Fibroblast of lung (primary cell): ENCODE data around the gene MYOZ2.

ENCODE experiments used
- CTCF ChIP-seq, 2 donors: IDR thresholded peaks in 1 of 2; conservative IDR thresholded peaks in 1 of 2; 1 replicate in 1 of 2; 2 replicates in 1 of 2; pipeline ENCODE4 v1.5.1; 2011 to 2012; ENCODE audit warnings: low read length in 2 of 2, control low read depth in 1 of 2, inconsistent platforms in 1 of 2, low read depth in 1 of 2, mild to moderate bottlenecking in 1 of 2
- EZH2 ChIP-seq: IDR thresholded peaks from 2 replicates; pipeline ENCODE4 v1.5.1; 2012; ENCODE audit warnings: low read length, control low read depth, mild to moderate bottlenecking; ENCODE audit errors: missing control alignments

- TF ChIP-seq CTCF (conservative IDR thresholded peaks at IDR 0.05 in 1 of 2, IDR thresholded peaks at IDR 0.05 in 1 of 2; ENCODE audit: low read depth in 1 of 2, low read length in 2 of 2) (no peak), EZH2 (no peak)
Observed at GRCh38 chr4:119138046-119138445, 2.4 kb downstream of the MYOZ2 start.
